HCT116 (cell line): ENCODE results near the gene AP1M1. TPM values are rescaled to one million over a fixed set of nuclear protein-coding genes. Genes with fewer than 3 reads are reported as not detected.

ENCODE experiments used
- ATAC-seq: fragments of 200-7000 bp; cut with Tn5 transposase; 2 replicates; pipeline ENCODE4 v1.9.1; 2020; ENCODE audit warnings: mild to moderate bottlenecking, moderate library complexity
- BruUV-seq: library from RNA; stranded (reverse); fragments of 400-500 nt; replicated peaks from 2 replicates; lab custom pipeline; 2021; lab: Mats Ljungman, UMichigan
- CTCF ChIA-PET: fragments of 300-600 bp; sonication (Branson Sonifier 250); formaldehyde crosslinking; loops from one replicate; lab custom pipeline; 2021; ENCODE audit warnings: antibody characterized with exemption; lab: Charles Lee
- POLR2A ChIA-PET: fragments of 300-600, 350-600 bp; sonication (Branson Sonifier 250); formaldehyde crosslinking; loops from one replicate; lab custom pipeline; 2021; ENCODE audit warnings: antibody characterized with exemption; lab: Charles Lee
- RAD21 ChIA-PET, 2 experiments: fragments of 300-600 bp; sonication (Branson Sonifier 250); formaldehyde crosslinking; loops; one replicate each; lab custom pipeline; 2023; ENCODE audit warnings: low total read pairs in 2 of 2; ENCODE audit not compliant: uncharacterized antibody in 2 of 2, unreplicated experiment in 2 of 2, low non-redundant PET in 1 of 2; lab: Charles Lee
- DNase-seq: peaks from one replicate; pipeline ENCODE4 v3.0.0-alpha.2; 2010; ENCODE audit warnings: low read depth, low spot score
- H2AFZ ChIP-seq: fragments of 200-600 bp; shearing (Covaris generic), sonication (generic); 2 replicates; pipeline ENCODE4 v1.6.1; 2017; ENCODE audit warnings: low read depth, mixed run types, mixed read lengths, antibody characterized with exemption, low read length; ENCODE audit not compliant: poor library complexity, severe bottlenecking
- H3K27ac ChIP-seq: 2 replicates; pipeline ENCODE4 v1.5.1; 2012; ENCODE audit warnings: low read depth, low read length
- H3K27me3 ChIP-seq: fragments of 200-600 bp; sonication (generic); 2 replicates; pipeline ENCODE4 v1.6.1; 2016; ENCODE audit warnings: mixed run types, low read length, mixed read lengths; ENCODE audit not compliant: insufficient read depth
- H3K36me3 ChIP-seq, 2 experiments: fragments of 200-500 bp in 1 of 2; fragments of 200-600 bp in 1 of 2; sonication (Bioruptor generic) in 1 of 2; sonication (generic) in 1 of 2; 2 replicates each; pipeline versions ENCODE4 v1.5.1 to v1.6.1; 2014 to 2016; ENCODE audit warnings: low read length in 2 of 2, inconsistent platforms in 1 of 2, mixed read lengths in 1 of 2, mixed run types in 1 of 2; ENCODE audit not compliant: insufficient read depth in 2 of 2, control insufficient read depth in 1 of 2
- H3K4me1 ChIP-seq, 2 experiments: fragments of 200-600 bp in 1 of 2; sonication (generic) in 1 of 2; 2 replicates each; pipeline versions ENCODE4 v1.5.1 to v1.6.1; 2012 to 2017; ENCODE audit warnings: low read length in 2 of 2, inconsistent platforms in 1 of 2, mild to moderate bottlenecking in 1 of 2, mixed read lengths in 1 of 2, mixed run types in 1 of 2, moderate library complexity in 1 of 2; ENCODE audit not compliant: insufficient read depth in 2 of 2, control insufficient read depth in 1 of 2
- H3K4me2 ChIP-seq: fragments of 200-600 bp; sonication (generic); 2 replicates; pipeline ENCODE4 v1.6.1; 2017; ENCODE audit warnings: mixed run types, low read length, mixed read lengths
- H3K4me3 ChIP-seq, 2 experiments: fragments of 200-600 bp in 1 of 2; sonication (generic) in 1 of 2; replicated peaks in 1 of 2; 2 replicates each; pipeline ENCODE4 v1.5.1; 2011 to 2016; ENCODE audit warnings: low read length in 2 of 2, control low read depth in 1 of 2, low read depth in 1 of 2, mild to moderate bottlenecking in 1 of 2, mixed read lengths in 1 of 2, mixed run types in 1 of 2
- H3K79me2 ChIP-seq: fragments of 200-600 bp; sonication (generic); 2 replicates; pipeline ENCODE4 v1.6.1; 2017; ENCODE audit warnings: mild to moderate bottlenecking, mixed run types, low read length, moderate library complexity, mixed read lengths; ENCODE audit not compliant: insufficient read depth
- H3K9ac ChIP-seq: fragments of 200-600 bp; sonication (generic); 2 replicates; pipeline ENCODE4 v1.6.1; 2016; ENCODE audit warnings: low read length, mixed read lengths
- H3K9me2 ChIP-seq: fragments of 200-600 bp; sonication (generic), shearing (Covaris generic); 2 replicates; pipeline ENCODE4 v1.6.1; 2017; ENCODE audit warnings: mixed run types, mild to moderate bottlenecking, moderate library complexity; ENCODE audit not compliant: insufficient read depth
- H3K9me3 ChIP-seq, 2 experiments: fragments of 200-500 bp in 1 of 2; fragments of 200-600 bp in 1 of 2; sonication (Bioruptor generic) in 1 of 2; sonication (generic) in 1 of 2; 2 replicates each; pipeline ENCODE4 v1.6.1; 2014 to 2017; ENCODE audit warnings: low read length in 2 of 2, mixed read lengths in 2 of 2, inconsistent platforms in 1 of 2, low read depth in 1 of 2, mild to moderate bottlenecking in 1 of 2, mixed run types in 1 of 2, moderate library complexity in 1 of 2; ENCODE audit not compliant: control insufficient read depth in 1 of 2, insufficient read depth in 1 of 2
- H4K20me1 ChIP-seq: fragments of 200-600 bp; sonication (generic), shearing (Covaris generic); 2 replicates; pipeline ENCODE4 v1.6.1; 2017; ENCODE audit warnings: mixed run types, mild to moderate bottlenecking, moderate library complexity; ENCODE audit not compliant: insufficient read depth
- ATF3 ChIP-seq: IDR thresholded peaks from 2 replicates; pipeline ENCODE4 v1.6.1; 2012
- CEBPB ChIP-seq: IDR thresholded peaks from 2 replicates; pipeline ENCODE4 v1.6.1; 2012; ENCODE audit warnings: low read depth
- EGR1 ChIP-seq: IDR thresholded peaks from 2 replicates; pipeline ENCODE4 v1.6.1; 2012; ENCODE audit warnings: low read depth
- ELF1 ChIP-seq: IDR thresholded peaks from 2 replicates; pipeline ENCODE4 v1.6.1; 2012; ENCODE audit warnings: low read depth, borderline replicate concordance
- EZH2 ChIP-seq: fragments of 200-600 bp; sonication (generic); IDR thresholded peaks from 2 replicates; pipeline ENCODE4 v1.6.1; 2017; ENCODE audit warnings: antibody characterized with exemption, mixed run types
- FOSL1 ChIP-seq: IDR thresholded peaks from 2 replicates; pipeline ENCODE4 v1.6.1; 2012; ENCODE audit warnings: low read depth
- POLR2AphosphoS5 ChIP-seq: IDR thresholded peaks from 2 replicates; pipeline ENCODE4 v1.6.1; 2011; ENCODE audit warnings: mild to moderate bottlenecking, low read depth, low read length, moderate library complexity
- ZBTB33 ChIP-seq: IDR thresholded peaks from 2 replicates; pipeline ENCODE4 v1.6.1; 2011; ENCODE audit warnings: mild to moderate bottlenecking, low read length, moderate library complexity; ENCODE audit not compliant: insufficient replicate concordance; ENCODE audit errors: extremely low read depth
- intact Hi-C: fragments of 100-400 bp; cut with micrococcal nuclease; formaldehyde crosslinking; loops from 2 replicates; pipeline ENCODE4 v1.10.0; 2022
- total RNA-seq: library from RNA; stranded (reverse); gene quantifications from one replicate; pipeline ENCODE4 v1.2.1, GENCODE V29; 2021; ENCODE audit not compliant: unreplicated experiment

Gene AP1M1
- total RNA-seq, 1 experiment from 2014 or later: 50.0 TPM

GRCh38 chr19:16263141-16263761, 65.5 kb downstream of the AP1M1 start:
- no peaks in the 10 kb centered on the region for H3K9me2 ChIP-seq
- no peaks in the 10 kb centered on the region for H3K4me1 ChIP-seq
- TF ChIP-seq EZH2: no peak
- TF ChIP-seq CEBPB: no peak
- TF ChIP-seq ELF1: no peak
- TF ChIP-seq ATF3: no peak
- no peak for TF ChIP-seq POLR2AphosphoS5
- TF ChIP-seq, all 23 proteins: peak for 0
- no peak overlapping the region for H3K9ac ChIP-seq
- POLR2A ChIA-PET: interaction anchor here (0.8 kb wide), 1 partner anchor 66 kb away, joined by 3 read pairs; no protein-coding TSS in a partner anchor
- no peaks in the 10 kb centered on the region for H4K20me1 ChIP-seq
- no peak overlapping the region for H3K4me3 ChIP-seq
- no peak overlapping the region for H3K27ac ChIP-seq
- BruUV-seq: no TSS peak
- H3K36me3 ChIP-seq: no peaks in the 10 kb centered on the region
- no peak overlapping the region for H3K4me2 ChIP-seq
- ATAC-seq (no peak), DNase-seq (no peak)
- intact Hi-C loops: no loop called here
- H3K9me3 ChIP-seq: no peaks in the 10 kb centered on the region
- H2AFZ ChIP-seq: no peak overlapping the region
- CTCF ChIA-PET: no interaction called here
- no peaks in the 10 kb centered on the region for H3K79me2 ChIP-seq
- no peaks in the 10 kb centered on the region for H3K27me3 ChIP-seq
- RAD21 ChIA-PET: no interaction called here

GRCh38 chr19:16265205-16265604, 67.5 kb downstream of the AP1M1 start:
- intact Hi-C loops: no loop called here
- no peaks in the 10 kb centered on the region for H3K79me2 ChIP-seq
- POLR2A ChIA-PET: no interaction called here
- H3K4me1 ChIP-seq: no peaks in the 10 kb centered on the region
- no peaks in the 10 kb centered on the region for H3K27me3 ChIP-seq
- H2AFZ ChIP-seq: no peak overlapping the region
- H3K27ac ChIP-seq: no peak overlapping the region
- no peak overlapping the region for H3K9ac ChIP-seq
- CTCF ChIA-PET: no interaction called here
- no peaks in the 10 kb centered on the region for H3K9me2 ChIP-seq
- RAD21 ChIA-PET: no interaction called here
- no TSS peak for BruUV-seq
- H4K20me1 ChIP-seq: no peaks in the 10 kb centered on the region
- TF ChIP-seq ATF3 (no peak), FOSL1 (no peak), ZBTB33 (no peak), EGR1 (no peak)
- no peaks in the 10 kb centered on the region for H3K36me3 ChIP-seq
- ATAC-seq (no peak), DNase-seq (no peak)
- H3K9me3 ChIP-seq: no peaks in the 10 kb centered on the region
- no peak overlapping the region for H3K4me2 ChIP-seq
- H3K4me3 ChIP-seq: no peak overlapping the region
